ENCODE results near the gene SRSF6.
"Not testable (repeated sequence)": the region's sequence is repeated elsewhere in the genome, so short reads cannot be mapped to it uniquely, and the experiment has no call there.

The SRSF6 gene

GRCh38 chr20:43448748-43449535 lies 8.8 kb upstream of the SRSF6 start:
- peak; percentile 5 for DNase-seq (ENCODE audit: low read depth)

- no peak for DNase-seq (ENCODE audit: low read depth)
Observed at GRCh38 chr20:43450841-43451799, 6.6 kb upstream of the SRSF6 start.

- no peak for DNase-seq (ENCODE audit: low read depth)
Observed at GRCh38 chr20:43452404-43453126, 5.1 kb upstream of the SRSF6 start.

- DNase-seq (ENCODE audit: low read depth), result not testable (repeated sequence)
Observed at GRCh38 chr20:43456252-43456651, 1.4 kb upstream of the SRSF6 start.

- peak; percentile 78 for DNase-seq (ENCODE audit: low read depth)
Observed at GRCh38 chr20:43456809-43457639, 672 bp upstream of the SRSF6 start.

GRCh38 chr20:43458422-43458924 lies 777 bp downstream of the SRSF6 start:
- DNase-seq (ENCODE audit: low read depth), result no peak

GRCh38 chr20:43459022-43459942 lies 1.6 kb downstream of the SRSF6 start:
- no peak for DNase-seq (ENCODE audit: low read depth)

GRCh38 chr20:43460172-43460829 lies 2.6 kb downstream of the SRSF6 start:
- DNase-seq (ENCODE audit: low read depth), result no peak

- DNase-seq (ENCODE audit: low read depth), result no peak
Observed at GRCh38 chr20:43460830-43461200, 3.1 kb downstream of the SRSF6 start.

GRCh38 chr20:43461894-43462659 lies 4.4 kb downstream of the SRSF6 start:
- DNase-seq (ENCODE audit: low read depth), result no peak

- DNase-seq (ENCODE audit: low read depth), result no peak
Observed at GRCh38 chr20:43462660-43463526, 5.2 kb downstream of the SRSF6 start.

- DNase-seq (ENCODE audit: low read depth), result no peak
Observed at GRCh38 chr20:43463527-43464218, 6.0 kb downstream of the SRSF6 start.

GRCh38 chr20:43464219-43464790 lies 6.6 kb downstream of the SRSF6 start:
- DNase-seq (ENCODE audit: low read depth), result no peak

GRCh38 chr20:43465625-43465943 lies 7.9 kb downstream of the SRSF6 start:
- DNase-seq (ENCODE audit: low read depth), result no peak

- no peak for DNase-seq (ENCODE audit: low read depth)
Observed at GRCh38 chr20:43467589-43467988, 9.9 kb downstream of the SRSF6 start.

- DNase-seq (ENCODE audit: low read depth), result no peak
Observed at GRCh38 chr20:43472671-43473380, 15.1 kb downstream of the SRSF6 start.

- no peak for DNase-seq (ENCODE audit: low read depth)
Observed at GRCh38 chr20:43473381-43473704, 15.6 kb downstream of the SRSF6 start.
